SK-N-MC (cell line): ENCODE measurements around the gene MAP3K20.

ENCODE experiments used
- EZH2 ChIP-seq: fragments of 200-600 bp; sonication (generic); IDR thresholded peaks from one replicate; pipeline ENCODE4 v1.6.1; 2017; ENCODE audit warnings: antibody characterized with exemption
- FOXP2 ChIP-seq: optimal IDR thresholded peaks from 2 replicates; pipeline ENCODE3; 2011; ENCODE audit warnings: mild to moderate bottlenecking, moderate library complexity; ENCODE audit not compliant: insufficient read depth; ENCODE audit errors: extremely low read length, control extremely low read depth
- POLR2AphosphoS5 ChIP-seq: IDR thresholded peaks from 2 replicates; pipeline ENCODE4 v1.6.1; 2012; ENCODE audit warnings: mild to moderate bottlenecking, low read depth, low read length, borderline replicate concordance

- TF ChIP-seq POLR2AphosphoS5 (no peak), EZH2 (no peak), FOXP2 (no peak)
Measured at GRCh38 chr2:173221937-173222594, 146.4 kb downstream of the MAP3K20 start.
